EH (cell line): Measurements from ENCODE around the gene SFTPA2.
"Not testable (repeated sequence)": the region's sequence is repeated elsewhere in the genome, so short reads cannot be mapped to it uniquely, and the experiment has no call there.

Source experiments
- DNase-seq: peaks from one replicate; pipeline ENCODE4 v3.0.0-alpha.2; 2015; ENCODE audit warnings: low read depth

The SFTPA2 gene

GRCh38 chr10:79509934-79510508, 50.2 kb downstream of the SFTPA2 start:
- DNase-seq: not testable (repeated sequence)

GRCh38 chr10:79509306-79509933, 50.8 kb downstream of the SFTPA2 start:
- not testable (repeated sequence) for DNase-seq

GRCh38 chr10:79508245-79508644, 52.0 kb downstream of the SFTPA2 start:
- DNase-seq: peak; percentile 65

- no peak for DNase-seq
Observed at GRCh38 chr10:79507440-79508167, 52.6 kb downstream of the SFTPA2 start.
